Small intestine (tissue), 7 donors: Measurements from ENCODE around the gene UCN2. TPM values are rescaled to one million over a fixed set of nuclear protein-coding genes. Genes with fewer than 3 reads are reported as not detected.
"Not testable (repeated sequence)": the region's sequence is repeated elsewhere in the genome, so short reads cannot be mapped to it uniquely, and the experiment has no call there.

Source experiments
- DNase-seq, 2 donors: peaks; one replicate each; pipeline versions ENCODE4 v3.0.0 to v3.0.0-alpha.2; 2013
- FAIRE-seq: peaks from 2 replicates; lab custom pipeline; 2012; peaks lifted over from hg19 to GRCh38; lab: Jason Lieb, UNC
- H3K27ac ChIP-seq, 3 donors: one replicate each; pipeline ENCODE4 v1.5.1; 2013; ENCODE audit warnings: low read length in 2 of 3, mild to moderate bottlenecking in 2 of 3, control low read depth in 1 of 3, inconsistent platforms in 1 of 3, low read depth in 1 of 3, moderate library complexity in 1 of 3
- H3K27me3 ChIP-seq, 3 donors: one replicate each; pipeline ENCODE4 v1.6.1; 2013; ENCODE audit warnings: low read length in 3 of 3, inconsistent platforms in 1 of 3; ENCODE audit not compliant: control insufficient read depth in 3 of 3, insufficient read depth in 3 of 3
- H3K36me3 ChIP-seq, 3 donors: one replicate each; pipeline ENCODE4 v1.6.1; 2013; ENCODE audit warnings: low read length in 3 of 3, inconsistent platforms in 1 of 3, low read depth in 1 of 3, mild to moderate bottlenecking in 1 of 3, moderate library complexity in 1 of 3; ENCODE audit not compliant: control insufficient read depth in 3 of 3, insufficient read depth in 2 of 3
- H3K4me1 ChIP-seq, 3 donors: one replicate each; pipeline ENCODE4 v1.6.1; 2013; ENCODE audit warnings: low read length in 2 of 3, inconsistent platforms in 1 of 3, low read depth in 1 of 3, mild to moderate bottlenecking in 1 of 3, moderate library complexity in 1 of 3; ENCODE audit not compliant: control insufficient read depth in 3 of 3, insufficient read depth in 2 of 3
- H3K4me3 ChIP-seq, 3 donors: one replicate each; pipeline ENCODE4 v1.5.1; 2013; ENCODE audit warnings: low read length in 3 of 3, control low read depth in 1 of 3, inconsistent platforms in 1 of 3, low read depth in 1 of 3, mild to moderate bottlenecking in 1 of 3, moderate library complexity in 1 of 3
- H3K9me3 ChIP-seq, 2 donors: one replicate each; pipeline ENCODE4 v1.6.1; 2013; ENCODE audit warnings: low read depth in 1 of 2, low read length in 1 of 2; ENCODE audit not compliant: control insufficient read depth in 2 of 2, insufficient read depth in 1 of 2
- WGBS, 3 donors: extraction: QIAGEN DNeasy Blood & Tissue Kit; methylation state at CpG; one replicate each; pipeline ENCODE4 v1.1.7; 2013; 5-methylcytosine and 5-hydroxymethylcytosine counted together
- polyA plus RNA-seq, 4 donors: library from polyadenylated mRNA; stranded (reverse) in 3 of 4; unstranded in 1 of 4; fragments of 200-250 nt in 3 of 4; fragments of 120-200 nt in 1 of 4; gene quantifications; one replicate each; pipeline versions ENCODE4 v1.2.1 to v1.2.3, GENCODE V29; 2013
- donor health status: healthy with polysubstance abuse.
- donor health status: control.
- donor health status: control.
- donor health status: Bipolar disorder and iron deficiency.
- donor health status: healthy.

The UCN2 gene
- polyA plus RNA-seq, 4 donors, result 0.13 to 0.65 TPM; not detected in 2

DNA sequence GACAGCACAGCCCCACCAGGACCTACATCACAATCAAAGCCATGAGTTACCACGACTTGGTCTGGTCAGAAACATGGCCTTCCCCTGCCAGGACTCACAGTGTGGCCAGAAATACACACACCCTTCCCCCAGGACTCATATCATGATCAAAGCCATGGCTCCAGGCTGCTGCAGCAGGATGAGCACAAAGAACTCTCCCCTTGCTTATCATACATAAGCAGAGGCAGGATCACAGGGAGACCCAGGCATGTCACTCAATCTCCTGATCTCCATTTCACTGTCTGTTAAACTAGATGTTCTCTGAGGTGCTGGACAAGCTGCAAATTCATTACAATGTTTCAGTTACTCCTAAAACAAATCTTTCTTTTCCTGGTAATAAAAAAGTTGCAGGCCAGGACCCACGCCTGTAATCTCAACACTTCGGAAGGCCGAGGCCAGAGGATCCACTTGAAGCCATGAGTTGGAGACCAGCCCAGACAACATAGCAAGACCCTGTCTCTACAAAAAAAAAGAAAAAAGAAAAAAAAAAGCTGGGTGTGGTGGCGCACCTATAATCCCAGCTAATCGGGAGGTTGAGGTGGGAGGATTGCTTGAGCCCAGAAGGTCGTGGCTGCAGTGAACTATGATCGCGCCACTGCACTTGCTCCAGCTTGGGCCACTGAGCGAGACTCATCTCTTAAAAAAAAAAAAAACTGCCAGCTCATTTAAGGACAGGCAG is 8.2 kb downstream of the UCN2 start:
- H3K36me3 ChIP-seq, result peaks cover 0 to 11% (median 0%) of the 10 kb centered on the region in 3 donors
- peaks cover 0 to 53% (median 2%) of the 10 kb centered on the region in 3 donors for H3K4me1 ChIP-seq
- no peaks in the 10 kb centered on the region for H3K9me3 ChIP-seq
- H3K27ac ChIP-seq, result peak overlapping the region; percentile 13 to 72 (median 71)
- H3K4me3 ChIP-seq, result peak overlapping the region in 2 of 3 donors; percentile 71 to 84
- H3K27me3 ChIP-seq, result no peaks in the 10 kb centered on the region
- DNase-seq, result peak in 1 of 2 donors; percentile 55
- FAIRE-seq, result no peak
- WGBS, 3 donors, result 30 to 64% (median 36%) methylated on average over 10 of the region's 10 CpGs

DNA sequence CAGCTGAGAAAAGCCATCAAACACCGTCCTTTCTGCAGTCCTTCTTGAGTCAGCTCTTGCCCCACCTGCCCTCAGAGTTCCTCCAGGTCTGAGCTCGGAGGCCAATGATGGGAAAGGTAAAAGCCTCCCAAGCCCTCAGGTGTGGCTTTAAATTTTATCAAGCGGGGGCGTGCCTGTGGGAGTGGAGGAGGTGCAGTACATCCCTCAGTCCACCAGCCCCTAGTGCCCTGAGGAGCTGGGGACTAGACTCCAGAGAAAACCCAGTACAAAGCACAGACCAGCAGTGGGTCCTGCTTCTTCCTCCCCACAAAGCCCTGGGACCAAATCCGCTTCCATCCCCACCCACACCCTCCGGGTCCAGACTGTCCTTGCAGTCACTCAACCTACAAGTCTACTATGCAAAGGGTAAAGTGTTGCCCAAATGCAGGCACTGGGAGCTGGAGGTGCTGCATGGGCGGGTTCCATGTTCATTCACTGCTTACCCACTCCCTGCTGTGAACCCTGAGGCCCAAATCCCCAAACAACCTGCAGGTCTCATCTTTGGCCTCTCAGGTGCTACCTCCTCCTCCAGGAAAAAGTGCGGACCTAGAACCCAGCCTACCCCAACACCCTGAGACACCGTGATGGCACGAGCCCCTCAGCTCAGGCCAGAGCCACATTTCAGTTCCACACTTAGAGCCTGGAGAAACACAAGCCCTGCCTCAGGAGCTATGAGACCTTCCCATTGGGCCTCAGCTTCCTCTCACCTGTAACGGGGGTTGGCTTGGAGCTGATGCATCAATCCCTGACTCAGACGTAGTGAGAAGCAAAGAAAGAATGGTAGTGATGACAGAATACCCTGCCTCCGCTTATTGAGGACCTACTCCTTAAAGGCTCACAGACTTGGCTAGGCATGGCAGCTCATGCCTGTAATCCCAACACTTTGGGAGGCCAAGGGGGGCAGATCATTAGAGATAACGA is 9.4 kb downstream of the UCN2 start:
- FAIRE-seq, result no peak
- peak overlapping the region; percentile 6 to 75 (median 62) for H3K27ac ChIP-seq
- DNase-seq, result peak in 1 of 2 donors; percentile 20
- H3K36me3 ChIP-seq, result peaks cover 0 to 22% (median 0%) of the 10 kb centered on the region in 3 donors
- 49 to 79% (median 49%) methylated on average over 14 of the region's 14 CpGs for WGBS, 3 donors
- H3K27me3 ChIP-seq, result no peaks in the 10 kb centered on the region
- H3K4me3 ChIP-seq, result no peak overlapping the region
- H3K9me3 ChIP-seq, result no peaks in the 10 kb centered on the region
- peaks cover 0 to 51% (median 2%) of the 10 kb centered on the region in 3 donors for H3K4me1 ChIP-seq

DNA sequence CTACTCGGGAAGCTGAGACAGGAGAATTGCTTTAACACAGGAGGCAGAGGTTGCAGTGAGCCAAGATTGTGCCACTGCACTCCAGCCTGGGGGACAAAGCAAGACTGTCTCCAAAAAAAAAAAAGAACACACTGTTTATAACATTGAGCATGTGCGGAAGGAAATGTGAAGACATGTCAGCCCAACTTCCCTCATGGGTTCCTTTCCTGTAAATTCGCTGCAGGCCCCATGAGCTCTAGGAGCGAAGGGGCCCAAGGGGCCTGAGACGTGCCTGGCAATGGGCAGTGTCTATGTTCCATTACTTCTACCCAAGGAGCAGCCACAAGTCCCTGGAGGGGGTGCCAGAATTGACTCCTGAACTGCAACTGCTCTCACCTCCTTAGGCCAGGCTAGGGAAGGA is 10.2 kb downstream of the UCN2 start:
- Histone ChIP-seq H3K4me3 (no peak overlapping the region), H3K9me3 (no peaks in the 10 kb centered on the region), H3K27me3 (no peaks in the 10 kb centered on the region), H3K4me1 (peaks cover 0 to 51% (median 2%) of the 10 kb centered on the region in 3 donors), H3K36me3 (peaks cover 0 to 30% (median 0%) of the 10 kb centered on the region in 3 donors), H3K27ac (peak overlapping the region; percentile 42 to 75 (median 62))
- 64 to 78% (median 74%) methylated on average over 5 of the region's 5 CpGs for WGBS, 3 donors
- no peak for FAIRE-seq
- DNase-seq, result no peak

DNA sequence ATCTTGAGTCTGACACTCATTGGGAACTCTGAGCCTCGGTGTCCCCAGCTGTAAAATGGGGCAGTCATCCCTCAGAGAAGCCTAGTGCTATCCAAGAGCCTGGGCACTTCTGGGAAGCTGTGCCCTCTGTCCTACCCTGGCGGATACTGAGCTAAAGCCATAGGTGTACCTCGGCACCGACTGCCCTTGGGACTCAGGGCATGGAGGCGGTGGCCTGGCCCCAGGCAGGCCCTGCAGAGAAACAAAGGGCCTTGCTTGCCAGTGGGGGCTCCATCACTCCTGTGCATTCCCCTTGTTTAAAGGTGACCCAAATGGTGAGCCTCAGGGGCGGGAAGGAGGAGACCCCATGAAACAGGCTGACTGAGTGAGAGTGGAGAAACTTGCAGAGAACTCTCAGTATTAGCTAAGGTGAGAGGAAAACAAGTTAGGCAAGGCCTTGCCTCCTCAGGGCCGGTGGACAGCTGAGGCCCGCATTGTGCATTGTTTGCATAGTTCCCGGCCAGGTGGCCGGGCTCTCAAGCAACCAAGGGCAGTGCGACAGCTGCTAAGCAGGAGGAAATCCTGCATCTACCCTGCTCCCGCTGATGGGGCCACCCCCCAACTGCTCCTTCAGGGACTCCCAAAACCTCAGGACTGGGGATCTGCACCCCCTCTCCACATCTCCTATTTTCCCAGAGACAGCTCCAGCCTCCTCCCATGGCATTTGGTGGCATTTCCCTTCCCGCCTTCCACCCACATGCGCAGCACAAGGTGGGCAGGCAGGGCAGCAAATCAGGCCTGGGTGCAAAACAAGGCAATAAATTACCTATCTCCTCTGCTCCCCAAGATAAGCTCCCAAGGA is 11.2 kb downstream of the UCN2 start:
- FAIRE-seq (no peak), DNase-seq (peak in 1 of 2 donors; percentile 69)
- no peaks in the 10 kb centered on the region for H3K9me3 ChIP-seq
- peaks cover 0 to 48% (median 2%) of the 10 kb centered on the region in 3 donors for H3K4me1 ChIP-seq
- H3K36me3 ChIP-seq, result peaks cover 0 to 40% (median 0%) of the 10 kb centered on the region in 3 donors
- H3K27ac ChIP-seq, result peak overlapping the region; percentile 2 to 75 (median 17)
- WGBS, 3 donors, result 31 to 64% (median 50%) methylated on average over 14 of the region's 14 CpGs
- no peaks in the 10 kb centered on the region for H3K27me3 ChIP-seq
- no peak overlapping the region for H3K4me3 ChIP-seq

- not testable (repeated sequence) for FAIRE-seq, H3K27me3 ChIP-seq, H3K4me3 ChIP-seq, H3K9me3 ChIP-seq, DNase-seq
- H3K4me1 ChIP-seq, result peaks cover 0 to 45% (median 2%) of the 10 kb centered on the region in 3 donors
- peaks cover 0 to 42% (median 3%) of the 10 kb centered on the region in 3 donors for H3K36me3 ChIP-seq
- 71 to 88% (median 78%) methylated on average over 7 of the region's 7 CpGs for WGBS, 3 donors
- peak overlapping the region in 2 of 3 donors; percentile 0 to 75 for H3K27ac ChIP-seq
Observed at GRCh38 chr3:48551651-48552050, 11.9 kb downstream of the UCN2 start.

DNA sequence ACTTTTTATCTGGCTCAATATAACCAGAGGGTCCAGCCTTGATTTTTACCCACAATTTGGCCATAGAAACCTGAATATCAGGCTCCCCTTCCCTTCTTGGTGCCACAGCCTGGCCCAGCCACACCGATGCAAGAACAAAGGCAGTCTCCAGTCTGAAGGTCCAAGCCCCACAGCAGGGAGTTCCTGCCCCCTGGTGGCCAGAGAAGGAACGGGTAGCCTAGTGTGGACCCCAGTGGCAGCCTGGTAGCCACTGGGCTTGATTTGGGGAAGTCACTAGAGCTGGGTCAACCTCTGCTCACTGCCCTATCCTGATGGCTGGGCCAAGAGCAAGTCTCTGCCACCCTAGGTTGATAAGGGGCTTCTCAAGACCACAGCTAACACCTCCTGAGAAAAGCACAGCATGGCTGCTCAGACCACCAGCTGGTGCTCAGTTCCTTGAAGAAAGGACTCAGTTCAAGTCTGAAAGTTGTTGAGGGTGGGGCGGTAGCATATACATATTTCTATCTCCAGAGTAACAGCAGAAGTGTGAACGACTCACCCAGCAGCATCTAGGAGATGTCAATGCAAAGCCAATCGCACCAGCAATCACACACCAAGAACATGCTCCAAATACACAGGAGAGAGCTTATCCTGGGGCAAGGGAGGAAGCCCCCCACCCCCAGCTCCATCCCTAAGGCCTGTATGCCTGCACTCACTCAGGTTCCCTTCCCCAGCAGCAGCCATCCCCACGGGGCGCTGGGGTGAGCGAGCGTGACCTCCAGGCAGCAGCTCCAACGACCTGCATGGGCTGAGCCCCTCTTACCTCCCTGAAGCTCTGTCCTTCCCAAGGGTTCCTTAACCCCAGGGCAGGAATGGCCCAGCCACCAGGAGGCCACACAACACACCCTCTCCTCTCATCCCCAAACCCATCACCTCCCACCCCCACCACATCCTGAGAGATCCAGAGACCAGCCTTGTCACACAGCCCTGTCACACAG is 14.6 kb downstream of the UCN2 start:
- FAIRE-seq (no peak), DNase-seq (peak; percentile 79 to 83)
- WGBS, 3 donors, result 58 to 65% (median 60%) methylated on average over 7 to 10 of the region's 10 CpGs
- Histone ChIP-seq H3K9me3 (no peaks in the 10 kb centered on the region), H3K4me3 (no peak overlapping the region), H3K27me3 (no peaks in the 10 kb centered on the region), H3K27ac (no peak overlapping the region), H3K36me3 (peaks cover 0 to 49% (median 6%) of the 10 kb centered on the region in 3 donors), H3K4me1 (peaks cover 0 to 23% (median 2%) of the 10 kb centered on the region in 3 donors)

GRCh38 chr3:48548126-48548525 is 15.5 kb downstream of the UCN2 start:
- Histone ChIP-seq H3K9me3 (no peaks in the 10 kb centered on the region), H3K27me3 (no peaks in the 10 kb centered on the region), H3K4me3 (no peak overlapping the region), H3K36me3 (peaks cover 0 to 54% (median 6%) of the 10 kb centered on the region in 3 donors), H3K4me1 (peaks cover 0 to 15% (median 0%) of the 10 kb centered on the region in 3 donors), H3K27ac (no peak overlapping the region)
- 85 to 91% (median 89%) methylated on average over 5 of the region's 5 CpGs for WGBS, 3 donors
- FAIRE-seq (no peak), DNase-seq (no peak)
